Measurements from ENCODE around the gene FITM1.

- TF ChIP-seq POLR2A (IDR thresholded peaks at IDR 0.05) (no peak), CTCF (IDR thresholded peaks at IDR 0.05) (no peak)
Measured at GRCh38 chr14:24157331-24157730, 26.9 kb downstream of the FITM1 start.

Data from heart left ventricle (tissue), 13 donors.